HG02981 (cell line): ENCODE measurements around the gene KRTAP5-5.
"Not testable (repeated sequence)": the region's sequence is repeated elsewhere in the genome, so short reads cannot be mapped to it uniquely, and the experiment has no call there.

ENCODE experiments used
- ATAC-seq: cut with Tn5 transposase; IDR thresholded peaks from one replicate; pipeline ENCODE4 v1.9.1; 2021; ENCODE audit warnings: mild to moderate bottlenecking, moderate library complexity; ENCODE audit not compliant: unreplicated experiment

Gene KRTAP5-5

GRCh38 chr11:1605923-1606322, 23.7 kb upstream of the KRTAP5-5 start:
- not testable (repeated sequence) for ATAC-seq

GRCh38 chr11:1607156-1607845, 22.3 kb upstream of the KRTAP5-5 start:
- not testable (repeated sequence) for ATAC-seq

GRCh38 chr11:1607901-1608300, 21.7 kb upstream of the KRTAP5-5 start:
- not testable (repeated sequence) for ATAC-seq

- ATAC-seq: no peak
Observed at GRCh38 chr11:1608363-1608762, 21.2 kb upstream of the KRTAP5-5 start, which contains the start of gene KRTAP5-3. KRTAP5-3 (minus strand) TSS chr11:1608463; CDS start chr11:1608385, 78 bp downstream.

GRCh38 chr11:1618231-1618630, 11.3 kb upstream of the KRTAP5-5 start:
- no peak for ATAC-seq

- no peak for ATAC-seq
Observed at GRCh38 chr11:1619449-1619848, 10.1 kb upstream of the KRTAP5-5 start.

GRCh38 chr11:1622086-1622485, 7.5 kb upstream of the KRTAP5-5 start, which contains the start of gene KRTAP5-4:
KRTAP5-4 (minus strand) TSS chr11:1622138; CDS start chr11:1622093, 45 bp downstream.
- ATAC-seq: no peak

GRCh38 chr11:1623716-1624115, 5.9 kb upstream of the KRTAP5-5 start:
- no peak for ATAC-seq

- no peak for ATAC-seq
Observed at GRCh38 chr11:1624621-1625020, 5.0 kb upstream of the KRTAP5-5 start.

- ATAC-seq: no peak
Observed at GRCh38 chr11:1625541-1625940, 4.0 kb upstream of the KRTAP5-5 start.

GRCh38 chr11:1628506-1629325, 859 bp upstream of the KRTAP5-5 start:
- no peak for ATAC-seq

GRCh38 chr11:1630271-1630670, 696 bp downstream of the KRTAP5-5 start:
- ATAC-seq: no peak

- ATAC-seq: no peak
Observed at GRCh38 chr11:1631066-1631568, 1.5 kb downstream of the KRTAP5-5 start.

- ATAC-seq: no peak
Observed at GRCh38 chr11:1632053-1632714, 2.6 kb downstream of the KRTAP5-5 start.

- ATAC-seq: no peak
Observed at GRCh38 chr11:1633864-1634263, 4.3 kb downstream of the KRTAP5-5 start.

- ATAC-seq: no peak
Observed at GRCh38 chr11:1636291-1636950, 6.8 kb downstream of the KRTAP5-5 start.

GRCh38 chr11:1637628-1638027, 8.1 kb downstream of the KRTAP5-5 start:
- no peak for ATAC-seq

- no peak for ATAC-seq
Observed at GRCh38 chr11:1638344-1638743, 8.8 kb downstream of the KRTAP5-5 start.

- ATAC-seq: no peak
Observed at GRCh38 chr11:1639102-1639620, 9.6 kb downstream of the KRTAP5-5 start.

- ATAC-seq: no peak
Observed at GRCh38 chr11:1639666-1640065, 10.1 kb downstream of the KRTAP5-5 start.
